HepG2 (cell line): ENCODE measurements around the gene OSBPL2. TPM values are rescaled to one million over a fixed set of nuclear protein-coding genes. Genes with fewer than 3 reads are reported as not detected.

ENCODE experiments used
- CSRNP2 ChIP-seq: sonication (generic); formaldehyde crosslinking; conservative IDR thresholded peaks from 2 replicates; pipeline ENCODE4 v1.8.0; 2022; ENCODE audit warnings: low read depth, missing genetic modification reagents
- ZNF780A ChIP-seq: sonication (generic); formaldehyde crosslinking; IDR thresholded peaks from 2 replicates; pipeline ENCODE4 v1.8.0; 2022; ENCODE audit warnings: mild to moderate bottlenecking, missing genetic modification reagents, moderate library complexity
- polyA plus RNA-seq, 8 experiments: library from polyadenylated mRNA; depleted of rRNA in 3 of 8; stranded (reverse) in 7 of 8; unstranded in 1 of 8; fragments of >200 nt; fragmentation: Illumina TruSeq in 4 of 8; extraction: Trizol in 4 of 8; gene quantifications; 2 replicates each; pipeline versions ENCODE4 v1.2.1 to v1.2.3, GENCODE V29; 2011 to 2016; ENCODE audit warnings: low read depth in 4 of 8, missing spikeins in 1 of 8, mixed read lengths in 1 of 8; ENCODE audit not compliant: insufficient read depth in 1 of 8
- total RNA-seq, 5 experiments: library from RNA; depleted of rRNA; stranded (reverse); fragments of >200 nt; fragmentation: Illumina TruSeq; extraction: Trizol; gene quantifications; 2 replicates each; pipeline ENCODE4 v1.2.3, GENCODE V29; 2016; ENCODE audit warnings: low read depth in 1 of 5
- TF ChIP-seq, protein P1 (sequence below): sonication (generic); formaldehyde crosslinking; IDR thresholded peaks from 2 replicates; pipeline ENCODE4 v1.4.0; 2020; ENCODE audit warnings: mild to moderate bottlenecking, missing genetic modification reagents, borderline replicate concordance
- TF ChIP-seq, protein P2 (sequence below): sonication (generic); formaldehyde crosslinking; IDR thresholded peaks from 2 replicates; pipeline ENCODE4 v1.4.0; 2020; ENCODE audit warnings: missing genetic modification reagents
- TF ChIP-seq, protein P3 (sequence below): sonication (generic); formaldehyde crosslinking; IDR thresholded peaks from 2 replicates; pipeline ENCODE4 v1.4.0; 2020; ENCODE audit warnings: missing genetic modification reagents, low read depth, mild to moderate bottlenecking, borderline replicate concordance

The OSBPL2 gene
- total and polyA plus RNA-seq, 2 of the 13 experiments (the other 11 are each of a cell fraction or from before 2014, with no cell fraction given) = 18.5 to 37.4 TPM

GRCh38 chr20:62246431-62246830 lies 8.1 kb downstream of the OSBPL2 start (continued):
- TF ChIP-seq CSRNP2 (0 out of 2 replicates have a peak, but pooled peaks have one; percentile 27), ZNF780A (CRISPR knock-in tag) (peak; percentile 44; the same call in 1 of the 2 replicates)
- TF ChIP-seq, protein P1, sequence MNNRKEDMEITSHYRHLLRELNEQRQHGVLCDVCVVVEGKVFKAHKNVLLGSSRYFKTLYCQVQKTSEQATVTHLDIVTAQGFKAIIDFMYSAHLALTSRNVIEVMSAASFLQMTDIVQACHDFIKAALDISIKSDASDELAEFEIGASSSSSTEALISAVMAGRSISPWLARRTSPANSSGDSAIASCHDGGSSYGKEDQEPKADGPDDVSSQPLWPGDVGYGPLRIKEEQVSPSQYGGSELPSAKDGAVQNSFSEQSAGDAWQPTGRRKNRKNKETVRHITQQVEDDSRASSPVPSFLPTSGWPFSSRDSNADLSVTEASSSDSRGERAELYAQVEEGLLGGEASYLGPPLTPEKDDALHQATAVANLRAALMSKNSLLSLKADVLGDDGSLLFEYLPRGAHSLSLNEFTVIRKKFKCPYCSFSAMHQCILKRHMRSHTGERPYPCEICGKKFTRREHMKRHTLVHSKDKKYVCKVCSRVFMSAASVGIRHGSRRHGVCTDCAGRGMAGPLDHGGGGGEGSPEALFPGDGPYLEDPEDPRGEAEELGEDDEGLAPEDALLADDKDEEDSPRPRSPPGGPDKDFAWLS (CRISPR knock-in tag) = 0 out of 2 replicates have a peak, but pooled peaks have one; percentile 54
- TF ChIP-seq, protein P2, sequence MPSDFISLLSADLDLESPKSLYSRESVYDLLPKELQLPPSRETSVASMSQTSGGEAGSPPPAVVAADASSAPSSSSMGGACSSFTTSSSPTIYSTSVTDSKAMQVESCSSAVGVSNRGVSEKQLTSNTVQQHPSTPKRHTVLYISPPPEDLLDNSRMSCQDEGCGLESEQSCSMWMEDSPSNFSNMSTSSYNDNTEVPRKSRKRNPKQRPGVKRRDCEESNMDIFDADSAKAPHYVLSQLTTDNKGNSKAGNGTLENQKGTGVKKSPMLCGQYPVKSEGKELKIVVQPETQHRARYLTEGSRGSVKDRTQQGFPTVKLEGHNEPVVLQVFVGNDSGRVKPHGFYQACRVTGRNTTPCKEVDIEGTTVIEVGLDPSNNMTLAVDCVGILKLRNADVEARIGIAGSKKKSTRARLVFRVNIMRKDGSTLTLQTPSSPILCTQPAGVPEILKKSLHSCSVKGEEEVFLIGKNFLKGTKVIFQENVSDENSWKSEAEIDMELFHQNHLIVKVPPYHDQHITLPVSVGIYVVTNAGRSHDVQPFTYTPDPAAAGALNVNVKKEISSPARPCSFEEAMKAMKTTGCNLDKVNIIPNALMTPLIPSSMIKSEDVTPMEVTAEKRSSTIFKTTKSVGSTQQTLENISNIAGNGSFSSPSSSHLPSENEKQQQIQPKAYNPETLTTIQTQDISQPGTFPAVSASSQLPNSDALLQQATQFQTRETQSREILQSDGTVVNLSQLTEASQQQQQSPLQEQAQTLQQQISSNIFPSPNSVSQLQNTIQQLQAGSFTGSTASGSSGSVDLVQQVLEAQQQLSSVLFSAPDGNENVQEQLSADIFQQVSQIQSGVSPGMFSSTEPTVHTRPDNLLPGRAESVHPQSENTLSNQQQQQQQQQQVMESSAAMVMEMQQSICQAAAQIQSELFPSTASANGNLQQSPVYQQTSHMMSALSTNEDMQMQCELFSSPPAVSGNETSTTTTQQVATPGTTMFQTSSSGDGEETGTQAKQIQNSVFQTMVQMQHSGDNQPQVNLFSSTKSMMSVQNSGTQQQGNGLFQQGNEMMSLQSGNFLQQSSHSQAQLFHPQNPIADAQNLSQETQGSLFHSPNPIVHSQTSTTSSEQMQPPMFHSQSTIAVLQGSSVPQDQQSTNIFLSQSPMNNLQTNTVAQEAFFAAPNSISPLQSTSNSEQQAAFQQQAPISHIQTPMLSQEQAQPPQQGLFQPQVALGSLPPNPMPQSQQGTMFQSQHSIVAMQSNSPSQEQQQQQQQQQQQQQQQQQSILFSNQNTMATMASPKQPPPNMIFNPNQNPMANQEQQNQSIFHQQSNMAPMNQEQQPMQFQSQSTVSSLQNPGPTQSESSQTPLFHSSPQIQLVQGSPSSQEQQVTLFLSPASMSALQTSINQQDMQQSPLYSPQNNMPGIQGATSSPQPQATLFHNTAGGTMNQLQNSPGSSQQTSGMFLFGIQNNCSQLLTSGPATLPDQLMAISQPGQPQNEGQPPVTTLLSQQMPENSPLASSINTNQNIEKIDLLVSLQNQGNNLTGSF (CRISPR knock-in tag) = 0 out of 2 replicates have a peak, but pooled peaks have one; percentile 11
- TF ChIP-seq, protein P3, sequence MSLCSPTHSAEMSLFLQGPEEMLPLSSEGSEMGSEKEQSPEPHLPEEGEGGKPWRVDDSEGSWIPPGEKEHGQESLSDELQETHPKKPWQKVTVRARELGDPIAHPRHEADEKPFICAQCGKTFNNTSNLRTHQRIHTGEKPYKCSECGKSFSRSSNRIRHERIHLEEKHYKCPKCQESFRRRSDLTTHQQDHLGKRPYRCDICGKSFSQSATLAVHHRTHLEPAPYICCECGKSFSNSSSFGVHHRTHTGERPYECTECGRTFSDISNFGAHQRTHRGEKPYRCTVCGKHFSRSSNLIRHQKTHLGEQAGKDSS (CRISPR knock-in tag) = 0 out of 2 replicates have a peak, but pooled peaks have one; percentile 43
